Measurements from ENCODE around the gene GPS1.

Gene GPS1

GRCh38 chr17:82060001-82060380 is 8.3 kb downstream of the GPS1 start:
- no peak for DNase-seq

GRCh38 chr17:82060614-82061013 is 8.9 kb downstream of the GPS1 start:
- no peak for DNase-seq

DNA sequence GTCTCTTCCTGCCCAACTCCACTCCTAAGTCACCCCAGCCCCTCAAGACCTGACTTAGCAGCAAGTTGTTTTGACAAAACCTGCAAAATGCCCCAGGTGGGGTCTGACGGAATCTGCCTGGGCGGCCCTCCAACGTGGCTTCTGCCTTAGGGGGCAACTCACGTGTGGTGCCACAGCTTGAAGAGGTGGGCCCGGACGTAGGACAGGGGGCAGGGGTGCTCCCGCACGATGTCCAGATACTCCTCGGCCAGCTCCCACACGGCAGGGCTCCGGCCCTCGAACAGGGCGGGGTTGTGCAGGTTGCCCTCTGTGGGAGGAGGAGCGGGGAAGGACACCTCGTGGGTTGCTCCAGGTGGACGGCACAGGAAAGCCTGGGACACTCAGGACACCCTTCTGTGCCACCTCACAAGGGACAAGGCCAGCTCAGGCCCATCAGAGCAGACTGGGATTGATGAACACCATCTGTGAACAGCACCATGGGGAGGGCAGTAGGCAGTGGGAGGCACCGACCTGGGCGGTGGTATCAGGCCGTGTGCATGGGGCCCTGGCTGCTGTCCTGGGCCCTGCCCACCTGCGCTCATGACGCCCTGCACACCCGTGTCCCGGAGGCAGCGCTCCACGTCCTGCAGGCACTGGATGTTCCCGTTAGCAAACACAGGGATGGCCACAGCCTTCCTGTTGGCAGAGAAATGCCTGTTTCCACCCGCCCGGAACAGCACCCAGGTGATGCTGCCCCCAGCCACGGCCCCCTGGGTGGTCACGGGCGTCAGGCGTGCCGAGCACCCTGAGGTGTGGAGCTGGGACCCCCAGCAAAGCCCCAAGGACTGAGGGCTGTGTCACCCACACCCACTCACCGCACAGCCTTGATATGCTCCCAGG is 9.6 kb downstream of the GPS1 start:
- no peak for DNase-seq

DNA sequence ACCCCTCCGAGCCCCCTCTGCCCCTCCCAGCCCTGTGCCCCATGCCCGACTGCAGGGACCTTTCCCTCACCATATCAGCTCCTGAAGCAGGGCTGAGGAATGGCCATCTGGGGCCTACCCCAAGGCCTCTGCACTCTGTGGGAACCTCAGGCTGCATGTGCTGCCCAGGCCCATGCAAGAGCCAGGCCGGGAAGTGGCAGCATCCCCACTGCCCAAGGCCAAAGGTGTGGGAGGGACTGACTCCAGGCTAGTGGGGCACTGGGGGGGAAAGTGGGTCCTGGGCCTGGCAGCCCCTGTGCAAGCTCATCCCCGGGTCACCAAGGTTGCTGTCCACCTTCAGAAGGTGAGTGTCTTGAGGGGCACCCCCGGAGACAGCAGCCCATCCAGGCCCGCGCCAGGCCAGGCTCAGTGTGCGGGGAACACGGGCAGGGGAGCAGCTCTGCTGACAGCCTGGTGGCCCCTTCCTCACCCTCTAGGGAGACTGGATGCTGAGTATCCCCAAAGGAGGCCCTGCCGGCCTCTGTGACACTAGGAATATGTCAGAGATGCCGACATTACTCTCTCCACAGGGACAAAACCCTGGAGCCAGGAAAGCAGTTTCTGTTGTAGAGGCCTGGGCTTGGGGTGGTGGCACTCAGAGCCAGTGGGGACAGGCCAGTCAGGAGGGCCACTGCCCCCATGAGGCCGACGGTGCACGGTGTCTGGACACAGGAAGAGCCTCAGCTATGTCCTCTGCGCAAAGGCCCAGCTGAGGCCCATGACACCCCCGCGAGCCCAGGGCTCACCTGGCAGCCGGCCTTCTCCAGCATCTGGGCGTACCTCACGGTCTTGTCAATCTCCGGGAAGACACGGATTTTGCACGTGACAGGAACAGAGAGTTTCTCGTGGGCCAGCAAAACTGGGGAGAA is 10.6 kb downstream of the GPS1 start:
- peak in 1 of 2 donors; percentile 11 for DNase-seq

DNA sequence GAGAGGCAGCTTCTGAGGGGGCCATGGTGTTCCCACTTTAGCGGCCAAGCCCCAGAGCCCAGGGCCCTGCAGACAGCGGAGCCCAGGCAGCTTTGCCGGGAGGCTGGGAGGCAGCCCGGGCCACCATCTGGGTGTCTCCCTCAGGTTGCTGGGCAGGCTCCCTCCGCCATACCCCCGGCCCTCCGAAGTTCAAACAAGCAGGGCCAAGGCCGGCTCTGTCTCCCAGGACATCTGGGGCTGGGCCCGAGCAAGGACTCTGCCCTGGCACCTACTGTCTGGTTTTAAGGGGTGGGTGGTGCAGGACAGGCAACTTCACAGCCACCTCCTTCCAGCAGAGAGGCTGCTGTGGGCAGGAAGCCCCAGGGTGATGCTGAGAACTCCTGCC is 11.3 kb downstream of the GPS1 start:
- DNase-seq: no peak

- DNase-seq: no peak
Measured at GRCh38 chr17:82063424-82064415, 12.0 kb downstream of the GPS1 start.

DNA sequence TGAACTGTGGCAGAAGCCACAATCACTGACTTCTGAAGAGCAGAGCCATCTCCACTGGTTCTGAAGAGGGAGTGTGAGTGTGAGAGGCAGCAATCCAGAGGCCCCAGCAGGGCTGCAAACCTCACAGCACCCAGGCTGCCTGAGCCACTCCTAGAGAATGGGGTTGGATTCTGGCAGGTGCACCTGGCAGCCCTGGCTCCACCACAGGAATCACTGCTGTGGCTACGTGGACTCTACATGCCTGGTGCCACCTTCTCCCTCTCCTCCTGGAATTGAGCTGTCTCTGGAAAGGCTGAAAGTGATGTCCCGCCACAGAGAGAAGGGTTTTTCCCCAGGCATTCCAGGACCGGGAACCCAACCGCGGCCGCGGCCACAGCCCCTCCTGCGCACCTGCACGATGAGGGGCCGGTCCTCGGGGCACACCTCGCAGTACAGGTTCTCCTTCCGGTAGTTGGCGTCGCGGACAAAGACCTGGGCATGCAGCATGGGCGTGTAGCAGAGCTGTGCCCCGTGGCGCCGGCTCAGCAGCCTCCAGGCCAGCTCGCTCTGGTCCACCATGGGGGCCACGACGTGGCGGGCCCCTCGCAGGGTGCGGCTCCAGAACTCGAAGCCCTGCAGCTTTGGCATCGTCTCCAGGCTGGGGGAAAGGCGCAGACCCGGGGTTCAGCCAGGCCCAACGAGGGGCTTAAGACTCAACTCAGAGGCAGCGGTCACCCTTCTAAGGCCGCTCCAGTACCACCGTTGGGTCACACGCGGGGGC is 12.9 kb downstream of the GPS1 start:
- DNase-seq: no peak

DNA sequence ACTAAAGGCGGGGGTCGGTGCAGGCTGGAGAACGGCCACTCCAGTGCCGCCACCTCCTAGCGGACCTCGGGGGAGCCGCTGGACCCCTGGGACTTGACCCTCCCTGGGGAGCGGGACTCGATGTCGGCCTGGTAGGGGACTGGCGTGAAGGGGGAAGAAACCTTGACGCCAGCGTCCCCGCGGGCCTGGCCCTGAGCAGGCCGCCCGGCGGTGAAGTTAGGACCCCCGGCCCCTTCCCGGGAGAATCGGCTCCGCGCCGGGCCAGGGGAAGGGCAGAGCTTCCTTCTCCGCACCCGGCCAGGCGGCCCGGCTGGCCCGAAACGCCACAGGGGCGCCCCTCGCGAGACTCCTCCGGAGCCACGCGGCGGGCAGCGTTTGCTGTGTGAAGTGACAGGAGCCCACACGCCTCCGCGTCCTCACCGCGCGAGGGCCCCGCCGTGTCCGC is 13.5 kb downstream of the GPS1 start:
- peak in 1 of 2 donors; percentile 37 for DNase-seq

DNA sequence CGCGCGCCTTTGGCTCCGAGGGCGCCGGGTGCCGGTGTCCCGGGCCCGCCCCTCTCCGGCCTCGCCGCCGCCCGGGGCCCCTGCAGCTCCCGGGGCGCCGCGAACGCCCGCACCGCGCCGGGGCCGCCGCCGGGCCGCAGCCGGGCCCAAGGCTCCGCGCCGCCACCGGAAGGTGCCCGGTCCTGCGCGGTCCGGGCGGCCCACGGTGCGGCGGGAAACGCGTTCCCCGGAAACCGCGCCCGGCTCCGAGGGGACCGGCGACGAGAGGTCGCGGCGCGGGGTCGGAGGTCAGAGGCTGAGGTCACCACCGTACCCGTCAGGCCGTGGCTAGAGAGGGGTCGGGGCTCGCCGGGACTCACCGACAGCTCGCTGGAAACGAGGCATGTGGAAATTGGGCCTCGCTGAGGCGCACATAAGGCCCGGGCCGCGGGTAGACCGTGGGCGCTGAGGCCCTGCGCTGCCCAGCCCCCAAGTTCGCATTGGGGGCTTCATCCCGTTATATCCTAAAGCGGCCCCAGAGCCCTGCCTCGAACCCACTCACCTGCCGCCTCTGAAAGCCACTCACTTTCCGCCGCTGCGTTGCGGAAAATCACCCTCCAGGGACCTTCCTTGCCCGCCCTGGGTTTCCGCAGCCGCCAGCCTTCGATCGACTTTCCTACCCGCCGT is 14.1 kb downstream of the GPS1 start, which contains the start of gene DUS1L:
Gene DUS1L, minus strand, starts transcription at position 167 of the 666 bp plus-strand sequence. CDS start 745 bp downstream, outside the sequence.
- peak; percentile 67 to 74 for DNase-seq

GRCh38 chr17:82070611-82071010 is 18.9 kb downstream of the GPS1 start:
- no peak for DNase-seq

GRCh38 chr17:82072827-82073226 is 21.1 kb downstream of the GPS1 start:
- no peak for DNase-seq

DNA sequence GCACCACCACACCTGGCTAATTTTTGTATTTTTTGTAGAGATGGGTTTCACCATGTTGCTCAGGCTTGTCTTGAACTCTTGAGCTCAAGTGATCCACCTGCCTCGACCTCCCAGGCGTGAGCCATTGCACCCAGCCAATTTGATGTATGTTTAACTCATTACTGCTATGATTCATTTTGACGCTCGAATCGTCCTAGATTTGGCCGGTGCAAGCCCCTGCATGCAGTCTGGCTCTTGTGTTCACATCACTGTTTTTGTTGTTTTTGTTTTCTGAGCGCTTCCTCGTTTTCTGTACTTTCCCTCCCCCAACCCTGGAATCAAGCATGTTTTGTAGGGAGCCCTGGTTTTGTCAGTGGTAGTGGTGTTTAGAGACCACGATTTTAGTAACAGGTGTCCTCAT is 21.7 kb downstream of the GPS1 start:
- no peak for DNase-seq

- no peak for DNase-seq
Measured at GRCh38 chr17:82076018-82076784, 24.5 kb downstream of the GPS1 start.

DNA sequence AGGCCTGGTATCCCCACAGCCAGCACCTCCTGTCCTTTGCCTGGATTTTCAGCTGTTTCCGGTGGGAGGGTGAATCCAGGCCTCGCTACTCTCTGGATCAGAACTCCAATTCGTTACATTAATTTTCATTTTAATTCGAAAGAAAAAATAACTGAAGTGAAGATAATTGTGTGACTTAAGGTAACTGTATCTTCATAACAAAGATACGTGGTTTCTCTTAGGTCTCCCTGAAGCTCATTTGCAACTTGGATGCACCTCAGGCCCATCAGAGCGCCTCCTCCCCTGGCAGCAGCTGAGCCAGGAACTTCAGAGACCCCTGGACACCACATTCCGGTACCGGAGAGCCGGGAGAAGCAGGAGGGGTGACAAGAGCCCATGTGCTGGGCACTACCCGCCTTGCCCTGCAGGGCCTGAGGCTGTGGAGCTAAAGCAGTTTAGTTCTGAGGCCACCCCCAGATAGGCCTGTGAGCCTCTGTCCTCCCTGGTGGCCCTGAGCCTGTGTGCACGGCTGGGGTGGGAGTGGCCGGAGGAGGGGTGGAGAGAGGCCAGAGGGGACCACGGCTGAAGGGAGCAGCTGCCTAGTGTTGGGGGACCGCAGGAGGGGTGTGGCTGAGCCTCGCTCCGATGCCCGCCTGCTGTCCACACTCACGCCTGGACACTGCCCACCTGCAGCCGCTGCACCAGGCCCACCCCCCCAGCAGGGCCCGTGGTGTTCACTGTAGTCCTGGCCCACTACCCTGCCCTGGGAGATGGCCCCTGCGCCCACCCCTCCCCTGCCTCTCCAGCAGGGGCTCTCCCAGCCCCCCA is 25.3 kb downstream of the GPS1 start:
- DNase-seq: no peak

DNA sequence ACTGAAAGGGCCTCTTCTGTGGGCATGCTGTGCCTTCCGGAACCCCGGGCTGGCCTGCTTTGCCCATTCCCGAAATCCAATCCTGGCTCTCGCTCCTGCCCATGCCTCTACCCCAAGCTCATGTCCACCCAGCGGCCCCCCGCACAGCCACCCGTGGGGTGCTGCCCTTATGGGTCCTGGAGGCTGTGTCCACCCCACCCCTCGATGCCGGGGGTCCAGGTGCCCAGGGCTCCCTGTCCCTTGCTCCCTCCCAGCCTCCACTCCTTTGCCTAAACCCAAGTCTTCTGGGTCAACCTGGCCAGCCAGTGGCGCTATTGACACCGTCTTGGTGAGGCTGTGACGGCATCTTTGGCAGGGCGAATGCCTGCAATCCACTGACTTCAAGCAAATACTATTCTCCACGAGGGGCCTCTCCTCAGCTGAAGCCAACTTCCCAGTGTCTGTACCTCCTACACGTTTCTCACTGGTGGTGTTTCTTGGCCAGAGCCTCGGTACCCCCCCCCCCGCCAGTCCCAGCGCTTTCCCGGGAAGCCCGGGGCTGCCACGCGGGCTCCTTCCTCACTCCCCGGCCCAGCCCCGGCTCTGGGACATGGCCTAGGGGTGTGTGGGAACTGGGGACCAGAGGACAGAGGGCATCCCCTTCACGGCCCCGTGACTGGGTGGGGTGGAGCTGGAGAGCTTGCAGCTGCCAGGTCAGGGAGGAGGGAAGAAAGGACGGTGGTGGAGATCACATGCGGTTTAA is 26.1 kb downstream of the GPS1 start:
- DNase-seq: no peak

DNA sequence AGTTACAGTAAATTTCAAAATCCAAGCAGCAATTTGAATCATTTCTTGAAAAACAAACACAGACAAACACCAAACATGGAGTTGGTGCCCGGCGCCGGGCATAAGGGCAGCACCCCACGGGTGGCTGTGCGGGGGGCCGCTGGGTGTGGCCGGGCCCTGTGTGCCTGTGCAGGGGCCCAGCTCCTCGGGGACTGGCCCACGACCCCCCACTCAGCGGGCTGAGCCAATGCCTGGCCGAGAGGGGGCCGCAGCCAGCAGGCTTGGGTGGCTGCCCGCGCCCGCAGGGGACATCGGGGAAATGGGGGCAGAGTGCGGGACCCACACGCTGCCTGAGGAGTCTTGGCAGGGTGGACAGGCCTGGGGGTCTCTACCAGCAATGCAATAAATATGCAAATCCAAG is 26.7 kb downstream of the GPS1 start:
- DNase-seq: no peak

GRCh38 chr17:82079001-82079677 is 27.4 kb downstream of the GPS1 start:
- no peak for DNase-seq

Measured in inflammatory macrophage (primary cell).